Measurements from ENCODE around the gene MARK3. TPM values are rescaled to one million over a fixed set of nuclear protein-coding genes. Genes with fewer than 3 reads are reported as not detected.

Gene MARK3
- total RNA-seq, 1 experiment from 2014 or later = 81.9 TPM

- H3K27ac ChIP-seq (ENCODE audit: insufficient read length, low read depth, low read length) = no peak overlapping the region
- no peak overlapping the region for H2BK15ac ChIP-seq (ENCODE audit: low read depth, low read length)
- H4K8ac ChIP-seq (replicated peaks; ENCODE audit: insufficient read length, low read depth, low read length) = no peak overlapping the region
- H4K20me1 ChIP-seq (ENCODE audit: control insufficient read depth, insufficient read depth, insufficient read length) = no peaks in the 10 kb centered on the region
- no peak overlapping the region for H3K4me3 Mint-ChIP-seq
- no peak overlapping the region for H2BK20ac ChIP-seq (ENCODE audit: low read depth, low read length, poor library complexity, severe bottlenecking)
- H3K79me1 ChIP-seq (ENCODE audit: insufficient read depth, low read depth, low read length, poor library complexity, severe bottlenecking) = no peaks in the 10 kb centered on the region
- H3K9me3 Mint-ChIP-seq = no peaks in the 10 kb centered on the region
- H3K4me1 ChIP-seq (ENCODE audit: insufficient read depth, low read length) = no peaks in the 10 kb centered on the region; the same call in 1 of the 2 replicates
- H3K27me3 Mint-ChIP-seq (ENCODE audit: low read depth) = peaks cover 3% of the 10 kb centered on the region
- no peak overlapping the region for H2AK5ac ChIP-seq (ENCODE audit: insufficient read length, low read length)
- H3K4me1 Mint-ChIP-seq = peaks cover 12 to 24% of the 10 kb centered on the region in 2 experiments
- H4K91ac ChIP-seq (ENCODE audit: insufficient read length, low read depth, low read length) = no peak overlapping the region
- H3K27me3 ChIP-seq (ENCODE audit: insufficient read depth, low read length) = no peaks in the 10 kb centered on the region
- no peak overlapping the region for H3K4me2 ChIP-seq (ENCODE audit: insufficient read depth, insufficient read length, low read length)
- no peak overlapping the region for H2BK5ac ChIP-seq (ENCODE audit: insufficient read length, low read length)
- H2BK12ac ChIP-seq (ENCODE audit: insufficient read length, low read depth, low read length) = no peak overlapping the region
- no peak overlapping the region for H3K14ac ChIP-seq (ENCODE audit: insufficient read depth, low read length)
- no peak overlapping the region for H2BK120ac ChIP-seq (ENCODE audit: low read depth, low read length, poor library complexity, severe bottlenecking)
- H3K23me2 ChIP-seq (ENCODE audit: insufficient read length, low read depth, low read length, poor library complexity, severe bottlenecking) = peaks cover 4% of the 10 kb centered on the region
- H3K23ac ChIP-seq (ENCODE audit: insufficient read length, low read depth, low read length) = no peak overlapping the region
- no peak overlapping the region for H3T11ph ChIP-seq (ENCODE audit: low read length)
- no peak overlapping the region; a peak in 2 of 7 replicates for H3K27ac Mint-ChIP-seq
- no peaks in the 10 kb centered on the region for H3K36me3 Mint-ChIP-seq (ENCODE audit: insufficient read depth in 1 of 3, low read depth in 3 of 3)
- TF ChIP-seq CTCF (conservative IDR thresholded peaks at IDR 0.05) = no peak
- no peak overlapping the region for H3K56ac ChIP-seq (ENCODE audit: insufficient read length, low read depth, low read length)
- no peak overlapping the region for H2AFZ ChIP-seq (ENCODE audit: low read length)
- no peaks in the 10 kb centered on the region for H3K79me2 ChIP-seq (ENCODE audit: insufficient read depth, low read length)
- WGBS (ENCODE audit: extremely low coverage, insufficient read length, low lambda C conversion rate) = no CpG with 5 or more reads among the region's 29 CpGs
- no peak overlapping the region for H3K9ac ChIP-seq (ENCODE audit: extremely low read depth, insufficient read length, low read length)
- no peak overlapping the region for H3K4ac ChIP-seq (ENCODE audit: low read depth, low read length)
- no peak overlapping the region for H4K5ac ChIP-seq (ENCODE audit: insufficient read length, low read depth, low read length)
- H3K9me3 ChIP-seq (ENCODE audit: control insufficient read depth, low read depth, low read length) = no peaks in the 10 kb centered on the region
- H3K18ac ChIP-seq (ENCODE audit: insufficient read length, low read depth, low read length) = no peak overlapping the region
- DNase-seq = no peak
Measured at GRCh38 chr14:103545219-103545914, 160.2 kb downstream of the MARK3 start.

Measured in H9 (cell line).